AML-193 (cell line): ENCODE results near the gene TNFRSF8.
A peak's percentile ranks its signal among the peaks of the same experiment; 100 is the strongest.
"Not testable (repeated sequence)": the region's sequence is repeated elsewhere in the genome, so short reads cannot be mapped to it uniquely, and the experiment has no call there.

Source experiments
- DNase-seq, 2 experiments: peaks; one replicate each; lab custom pipeline; 2025; lab: John Stamatoyannopoulos, UW

Gene TNFRSF8

DNA sequence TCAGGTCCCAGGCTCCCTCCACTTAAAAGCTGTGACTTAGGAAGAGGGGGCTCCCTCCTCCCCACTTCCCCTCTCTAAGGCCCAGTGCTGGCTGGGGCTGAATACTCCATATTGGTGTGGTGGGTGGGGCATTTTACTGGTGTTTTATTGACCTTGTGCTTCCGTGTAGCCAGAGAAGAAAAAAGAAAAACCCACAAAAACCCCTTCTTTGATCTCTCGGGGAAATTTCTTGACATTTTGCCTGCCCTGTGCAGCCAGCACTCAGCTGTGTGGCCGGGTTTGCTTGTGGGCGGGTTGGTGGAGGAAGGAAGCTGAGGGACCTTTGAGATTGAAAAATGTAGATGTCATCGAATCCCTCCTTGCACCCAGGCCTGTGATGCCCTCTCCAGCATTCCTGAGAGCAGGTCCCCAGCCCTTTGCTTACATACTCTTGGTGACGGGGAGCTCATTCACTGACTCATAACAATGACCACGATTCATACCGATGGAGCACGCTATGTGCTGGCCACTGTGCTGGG, 24.8 kb downstream of the TNFRSF8 start:
- DNase-seq: no peak

- DNase-seq: peak in 1 of 2 experiments; percentile 29
These were observed 25.5 kb downstream of the TNFRSF8 start for GRCh38 chr1:12088607-12089006.

DNA sequence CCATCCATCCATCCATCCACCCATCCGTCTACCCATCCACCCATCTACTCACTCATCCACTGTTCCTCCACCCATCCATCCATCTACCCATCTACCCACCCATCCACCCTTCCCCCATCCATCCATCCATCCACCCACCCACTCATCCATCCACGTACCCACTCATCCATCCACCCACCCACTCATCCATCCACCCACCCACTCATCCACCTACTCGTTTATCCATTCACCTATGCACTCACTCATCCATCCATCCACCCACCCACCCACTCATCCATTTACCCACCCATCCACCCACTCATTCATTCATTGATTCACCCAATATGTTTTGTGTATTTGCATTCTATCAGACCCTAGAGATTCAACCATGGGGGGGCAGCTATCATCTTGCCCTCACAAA, 27.2 kb downstream of the TNFRSF8 start:
- no peak for DNase-seq

DNA sequence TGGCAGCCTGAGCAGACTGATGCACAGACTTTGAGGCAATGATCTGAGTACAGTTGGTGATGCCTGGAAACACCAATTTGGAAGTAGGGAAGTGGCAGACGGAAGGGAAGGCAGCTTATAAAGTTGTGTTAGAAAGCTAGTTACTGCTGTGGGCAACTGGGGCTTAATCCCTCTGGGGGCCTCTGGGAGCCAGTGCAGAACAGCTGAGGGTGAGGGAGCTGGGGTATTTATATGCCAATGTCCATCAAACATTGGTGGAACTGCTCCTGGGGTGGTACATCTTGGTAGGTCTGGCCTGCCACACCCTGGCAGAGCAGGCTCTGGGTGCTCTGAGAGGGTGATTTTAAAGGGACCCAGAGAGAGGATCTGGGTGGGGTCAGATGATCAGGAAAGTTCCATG, 28.1 kb downstream of the TNFRSF8 start:
- DNase-seq: no peak

DNA sequence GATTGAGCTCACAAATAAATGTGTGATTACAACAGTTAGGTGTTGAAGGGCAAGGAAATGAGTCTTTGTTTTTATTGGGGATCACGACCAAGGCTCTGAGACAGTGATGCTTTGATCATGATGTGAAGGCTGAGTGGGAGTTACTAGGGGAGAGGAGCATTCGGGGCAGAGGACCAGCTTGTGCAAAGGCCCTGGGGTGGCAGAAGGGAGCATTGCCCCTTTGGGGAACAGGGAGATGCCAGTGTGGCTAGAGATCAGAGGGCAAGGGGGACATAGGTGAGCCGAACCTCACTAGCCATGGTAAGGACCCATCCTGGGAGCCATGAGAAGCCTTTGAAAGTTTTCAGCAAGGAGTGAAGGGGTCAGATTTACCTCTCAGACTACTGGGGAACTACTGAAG, 31.1 kb downstream of the TNFRSF8 start:
- DNase-seq: no peak

DNA sequence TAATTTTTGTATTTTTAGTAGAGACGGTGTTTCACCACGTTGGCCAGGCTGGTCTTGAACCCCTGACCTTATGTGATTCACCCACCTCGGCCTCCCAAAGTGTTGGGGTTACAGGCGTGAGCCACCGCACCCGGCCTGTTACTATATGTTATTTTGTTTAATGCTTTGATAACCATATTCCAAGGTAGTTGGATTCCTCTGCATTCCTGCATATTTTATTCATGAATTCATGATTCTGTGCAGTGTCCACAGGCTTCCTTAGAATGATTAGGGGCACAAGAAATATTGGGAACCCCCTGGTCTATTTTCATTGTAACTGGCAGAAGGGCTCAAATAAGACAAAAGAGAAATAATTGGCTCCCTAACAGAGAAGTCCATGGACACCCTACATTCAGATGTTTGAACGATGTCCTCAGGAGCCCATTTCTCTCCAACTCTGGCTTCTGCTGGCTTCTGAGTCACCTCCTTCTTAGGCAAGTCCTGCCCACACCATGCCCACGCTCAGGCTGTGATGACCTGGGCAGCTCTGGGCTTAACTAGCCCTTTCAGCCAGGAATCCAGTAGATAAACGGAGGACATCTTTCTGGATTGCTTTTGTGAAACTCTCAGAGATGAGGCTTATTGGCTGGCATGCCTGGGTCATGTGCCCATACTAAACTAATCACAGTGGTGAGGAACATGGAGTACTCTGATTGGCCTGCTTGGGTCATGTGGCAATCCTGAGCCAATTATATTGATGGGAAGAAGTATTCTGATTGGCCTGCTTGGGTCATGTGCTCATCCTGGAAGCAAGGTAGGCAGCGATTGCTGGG, 32.6 kb downstream of the TNFRSF8 start:
- DNase-seq: no peak

DNA sequence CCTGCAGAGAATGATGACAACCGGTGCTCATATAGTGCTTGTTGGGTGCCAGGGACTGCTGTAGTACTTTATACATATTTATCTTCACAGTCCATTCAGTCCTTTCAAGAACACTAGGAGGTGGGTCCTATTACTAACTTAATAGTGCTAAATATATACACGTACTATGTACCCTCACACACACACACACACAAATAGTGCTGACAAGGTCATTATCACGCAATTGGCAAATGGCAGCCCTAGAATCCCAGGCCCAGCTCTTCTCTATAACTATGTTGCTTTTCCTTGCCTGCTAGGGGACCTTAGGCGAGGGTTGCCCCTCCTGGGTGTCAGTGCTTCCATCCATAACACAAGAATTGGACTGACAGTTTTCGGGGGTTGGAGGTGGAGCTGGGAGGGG, 33.5 kb downstream of the TNFRSF8 start:
- no peak for DNase-seq

DNA sequence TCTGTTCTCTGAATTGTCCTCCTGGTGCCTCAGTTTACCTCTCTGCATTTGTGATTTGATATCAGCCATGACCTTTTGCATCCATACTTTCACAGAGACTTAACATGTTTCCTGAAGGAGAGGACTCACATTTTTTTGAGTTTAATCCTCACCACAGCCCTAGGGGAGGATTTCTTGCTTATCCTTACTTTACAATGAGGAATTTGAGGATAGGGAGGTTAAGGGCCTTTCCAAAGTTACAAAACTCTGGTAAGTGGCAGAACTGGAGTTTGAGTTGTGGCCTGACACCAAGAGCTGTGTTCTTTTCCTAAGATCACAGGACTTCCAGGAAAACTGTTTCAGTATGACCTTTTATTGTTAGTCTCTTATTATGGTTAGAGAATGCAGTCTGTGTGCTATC, 34.2 kb downstream of the TNFRSF8 start:
- DNase-seq: no peak

GRCh38 chr1:12098786-12099185, 35.7 kb downstream of the TNFRSF8 start:
- DNase-seq: no peak

- DNase-seq: no peak
These were observed 36.5 kb downstream of the TNFRSF8 start for GRCh38 chr1:12099610-12100009.

DNA sequence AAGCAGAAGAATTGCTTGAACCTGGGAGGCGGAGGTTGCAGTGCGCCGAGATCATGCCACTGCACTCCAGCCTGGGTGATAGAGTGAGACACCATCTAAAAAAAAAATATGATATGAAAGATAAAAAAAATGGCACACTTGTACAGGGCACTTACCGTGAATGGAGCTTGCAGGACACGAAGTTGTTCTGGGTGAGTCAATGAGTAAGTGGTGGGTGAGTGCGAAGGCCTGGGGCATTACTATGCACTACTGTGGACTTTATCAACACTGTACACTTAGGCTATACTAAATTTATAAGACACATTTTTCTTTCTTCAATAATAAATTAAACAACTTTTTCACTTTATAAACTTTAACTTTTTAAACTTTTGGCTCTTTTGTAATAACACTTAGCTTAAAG, 37.0 kb downstream of the TNFRSF8 start:
- DNase-seq: no peak

DNA sequence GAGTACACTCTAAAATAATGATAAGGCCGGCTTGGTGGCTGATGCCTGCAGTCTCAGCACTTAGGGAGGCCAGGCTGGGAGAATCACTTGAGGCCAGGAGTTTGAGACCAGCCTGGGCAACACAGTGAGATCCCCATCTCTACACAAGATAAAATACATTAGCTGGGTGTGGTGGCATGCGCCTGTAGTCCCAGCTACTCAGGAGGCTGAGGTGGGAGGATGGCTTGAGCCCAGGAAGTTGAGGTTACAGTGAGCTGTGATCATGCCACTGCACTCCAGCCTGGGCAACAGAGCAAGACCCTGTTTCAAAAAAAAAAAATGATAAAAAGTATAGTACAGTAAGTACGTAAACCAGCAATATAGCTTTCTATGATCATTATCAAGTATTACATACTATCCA, 38.0 kb downstream of the TNFRSF8 start:
- not testable (repeated sequence) for DNase-seq

DNA sequence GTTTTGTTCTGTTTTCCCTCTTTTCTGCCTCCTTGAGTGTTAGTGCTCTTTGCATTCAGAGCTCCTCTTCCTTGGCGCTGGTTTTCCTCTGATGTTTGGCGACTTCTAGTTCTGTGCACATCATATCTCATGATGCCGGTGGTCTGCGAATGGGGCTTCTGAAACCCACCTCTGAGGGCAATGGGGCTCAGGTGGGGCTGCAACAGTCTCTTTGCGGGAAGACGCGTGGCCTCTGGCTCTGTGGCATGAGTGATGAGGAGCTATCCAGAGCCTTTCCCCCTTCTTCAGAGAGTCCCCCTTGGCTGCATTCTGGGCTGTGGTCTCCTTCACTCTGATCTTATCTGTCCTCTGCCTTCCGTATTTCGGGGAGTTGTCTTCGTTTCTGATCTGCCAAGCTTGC, 39.0 kb downstream of the TNFRSF8 start:
- DNase-seq: no peak

DNA sequence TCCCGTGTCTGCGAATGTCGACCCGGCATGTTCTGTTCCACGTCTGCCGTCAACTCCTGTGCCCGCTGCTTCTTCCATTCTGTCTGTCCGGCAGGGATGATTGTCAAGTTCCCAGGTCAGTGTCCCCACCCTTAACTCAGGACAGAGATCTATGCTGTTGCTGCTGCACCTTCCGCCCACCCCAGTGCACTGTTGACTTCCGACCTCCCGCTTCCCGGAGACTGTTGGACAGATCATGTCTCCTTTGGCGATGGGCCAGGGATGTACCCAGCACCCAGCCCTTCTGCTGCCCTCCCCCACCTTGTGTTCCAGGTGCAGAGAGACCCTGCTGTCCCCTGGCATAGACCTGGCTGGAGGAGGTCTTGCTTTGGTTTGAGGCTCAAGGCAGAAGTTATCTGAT, 41.3 kb downstream of the TNFRSF8 start:
- DNase-seq: no peak

GRCh38 chr1:12106153-12106552, 43.0 kb downstream of the TNFRSF8 start:
- DNase-seq: no peak

DNA sequence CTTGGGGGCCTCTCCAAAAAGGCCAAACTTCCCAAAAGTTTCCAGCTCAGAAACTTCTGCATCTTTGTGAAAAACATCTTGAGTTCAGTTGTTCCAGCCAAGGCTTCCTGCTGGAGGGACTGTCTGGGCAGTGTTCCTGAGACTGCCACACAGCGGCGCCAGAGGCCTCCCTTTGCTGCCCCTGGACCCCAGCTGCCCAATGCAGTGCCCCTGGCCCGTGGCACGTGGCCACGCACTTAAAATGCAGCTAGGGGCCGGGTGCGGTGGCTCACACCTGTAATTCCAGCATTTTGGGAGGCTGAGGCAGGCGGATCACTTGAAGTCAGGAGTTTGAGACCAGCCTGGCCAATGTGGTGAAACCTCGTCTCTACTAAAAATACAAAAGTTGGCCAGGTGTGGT, 43.8 kb downstream of the TNFRSF8 start:
- DNase-seq: peak; percentile 12 to 17

DNA sequence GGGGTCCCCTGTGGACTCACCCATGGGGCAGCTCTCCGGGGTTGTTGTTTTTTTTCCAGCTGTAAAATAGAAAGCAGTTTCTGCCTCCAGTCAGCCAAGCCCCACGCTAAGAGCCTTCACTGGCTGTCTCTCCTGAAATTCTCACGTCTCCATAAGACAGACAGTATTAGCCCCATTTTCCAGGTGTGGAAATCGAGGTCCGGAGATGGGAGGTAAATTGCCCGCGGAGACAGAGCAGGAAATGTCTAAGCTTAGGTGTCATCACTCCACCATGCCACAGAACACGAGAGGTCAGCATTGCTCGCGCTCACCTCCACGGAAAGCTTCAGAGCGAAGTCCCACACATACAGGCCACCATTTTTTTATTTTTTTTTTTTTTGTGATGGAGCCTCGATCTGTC, 44.6 kb downstream of the TNFRSF8 start:
- no peak for DNase-seq

- DNase-seq: no peak
These were observed 46.8 kb downstream of the TNFRSF8 start for GRCh38 chr1:12109901-12110300.

DNA sequence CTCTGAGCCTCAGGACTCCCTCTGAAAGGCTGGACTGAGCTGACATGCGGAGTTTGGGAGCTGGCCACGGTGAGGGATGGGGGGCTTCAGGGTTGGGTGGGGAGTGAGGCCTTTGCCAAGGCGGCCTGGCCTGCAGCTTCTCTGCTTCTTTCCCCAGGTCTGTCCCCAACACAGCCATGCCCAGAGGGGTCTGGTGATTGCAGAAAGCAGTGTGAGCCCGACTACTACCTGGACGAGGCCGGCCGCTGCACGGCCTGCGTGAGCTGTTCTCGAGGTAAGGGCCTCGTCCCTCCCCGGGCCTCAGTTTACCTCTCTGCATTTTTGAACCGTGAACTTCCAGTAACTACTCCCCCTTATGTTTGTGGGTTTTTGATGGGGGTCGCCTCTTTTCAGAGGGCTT, 48.6 kb downstream of the TNFRSF8 start:
- DNase-seq: no peak

DNA sequence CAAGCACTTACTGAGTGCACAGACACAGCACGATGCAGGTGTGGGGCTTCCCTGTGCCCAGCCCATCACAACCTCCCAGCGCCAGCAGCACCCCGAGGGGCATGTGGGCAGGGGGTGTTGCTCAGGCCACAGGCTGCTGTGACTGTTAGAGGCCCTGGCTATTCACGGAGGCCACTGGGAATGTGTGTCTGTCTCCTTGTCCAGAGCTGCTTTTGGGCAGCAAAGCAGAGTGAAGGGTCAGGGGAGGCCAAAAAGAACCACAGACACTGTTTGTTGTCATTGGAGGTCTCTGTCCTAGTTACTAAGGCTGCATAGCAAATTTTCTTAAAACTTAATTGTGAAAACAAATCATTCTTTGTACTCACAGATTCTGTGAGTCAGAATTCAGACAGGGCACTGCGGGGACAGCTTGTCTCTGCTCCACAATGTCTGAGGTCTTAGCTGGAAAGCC, 49.6 kb downstream of the TNFRSF8 start:
- DNase-seq: no peak

DNA sequence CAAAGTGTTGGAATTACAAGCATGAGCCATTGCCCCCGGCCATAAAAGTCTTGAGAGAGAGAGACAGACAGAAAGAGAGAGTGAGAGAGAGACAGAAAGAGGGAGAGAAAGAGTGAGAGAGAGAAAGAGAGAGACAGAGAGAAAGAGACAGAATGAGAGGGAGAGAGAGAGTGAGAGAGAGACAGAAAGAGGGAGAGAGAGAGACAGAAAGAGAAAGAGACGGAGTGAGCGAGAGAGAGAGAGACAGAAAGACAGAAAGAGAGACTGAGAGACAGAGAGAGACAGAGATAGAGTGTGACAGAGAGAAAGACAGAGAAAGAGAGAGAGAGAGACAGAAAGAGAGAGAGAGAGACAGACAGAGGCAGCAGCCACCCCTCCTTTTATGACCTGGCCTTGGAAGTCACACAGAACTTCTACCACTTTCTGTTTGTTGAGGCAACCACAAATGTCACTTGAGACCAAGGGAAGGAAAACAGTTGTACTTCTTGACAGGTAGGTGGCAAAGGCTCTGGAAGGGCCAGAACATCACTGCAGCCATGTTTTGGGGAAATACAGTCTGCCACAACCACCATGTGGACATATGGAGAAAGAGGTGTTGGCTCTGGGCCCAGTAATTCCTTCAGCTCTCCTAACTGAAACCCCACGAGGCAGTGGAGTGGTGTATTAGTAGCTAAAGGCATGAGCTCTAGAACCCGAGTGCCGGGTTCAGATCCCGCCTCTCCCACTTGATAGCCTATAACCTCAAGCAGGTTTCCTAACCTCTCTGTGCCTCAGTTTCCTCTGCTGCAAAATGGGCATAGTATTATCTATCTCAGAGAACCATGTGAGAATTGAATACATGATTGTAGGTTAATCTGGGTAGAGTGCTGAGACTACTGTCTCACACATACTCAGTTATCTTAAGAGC, 50.6 kb downstream of the TNFRSF8 start:
- DNase-seq: peak; percentile 7 to 12

DNA sequence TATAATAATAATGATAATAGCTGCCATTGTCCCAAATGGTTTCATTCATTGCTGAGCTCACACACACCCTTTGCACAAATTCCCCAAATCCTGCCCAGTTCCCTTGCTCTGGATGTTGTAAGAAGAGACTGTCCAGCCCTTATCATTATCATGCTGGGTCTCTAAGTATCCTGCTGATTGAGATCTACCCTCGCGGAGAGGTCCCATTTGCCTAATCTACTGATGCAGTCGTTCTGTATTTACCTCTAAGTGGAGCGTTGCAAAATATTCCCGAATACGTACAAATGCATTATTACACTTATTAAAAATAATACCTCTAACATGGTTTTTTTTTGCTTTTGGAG, 51.2 kb downstream of the TNFRSF8 start:
- DNase-seq: no peak

- DNase-seq: no peak
These were observed 51.8 kb downstream of the TNFRSF8 start for GRCh38 chr1:12114916-12115315.
